GM21825 (cell line): ENCODE measurements around the gene ELP4.

Experiments used
- ATAC-seq: cut with Tn5 transposase; IDR thresholded peaks from one replicate; pipeline ENCODE4 v1.9.1; 2021; ENCODE audit warnings: mild to moderate bottlenecking, moderate library complexity; ENCODE audit not compliant: unreplicated experiment

Gene ELP4

DNA sequence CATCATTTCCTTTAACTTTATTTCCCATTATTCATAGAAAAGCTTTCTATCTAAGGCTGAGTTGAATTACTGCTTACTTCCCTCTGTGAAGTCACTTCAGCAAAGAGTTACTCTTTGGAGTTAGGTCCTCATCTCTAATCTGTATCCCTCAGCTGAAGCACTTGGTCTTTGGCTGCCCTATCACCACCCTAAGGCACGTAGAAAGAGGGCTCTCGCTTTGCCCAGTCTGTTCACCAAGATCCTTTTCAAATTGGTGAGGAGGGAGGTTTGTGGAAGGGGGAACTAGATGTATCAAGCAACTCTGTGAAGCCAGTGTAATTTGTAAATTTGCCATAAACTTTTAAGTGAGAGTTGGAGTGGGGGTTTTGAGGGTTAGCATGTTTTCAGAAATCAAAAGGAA lies 258.1 kb downstream of the ELP4 start:
- no peak for ATAC-seq

DNA sequence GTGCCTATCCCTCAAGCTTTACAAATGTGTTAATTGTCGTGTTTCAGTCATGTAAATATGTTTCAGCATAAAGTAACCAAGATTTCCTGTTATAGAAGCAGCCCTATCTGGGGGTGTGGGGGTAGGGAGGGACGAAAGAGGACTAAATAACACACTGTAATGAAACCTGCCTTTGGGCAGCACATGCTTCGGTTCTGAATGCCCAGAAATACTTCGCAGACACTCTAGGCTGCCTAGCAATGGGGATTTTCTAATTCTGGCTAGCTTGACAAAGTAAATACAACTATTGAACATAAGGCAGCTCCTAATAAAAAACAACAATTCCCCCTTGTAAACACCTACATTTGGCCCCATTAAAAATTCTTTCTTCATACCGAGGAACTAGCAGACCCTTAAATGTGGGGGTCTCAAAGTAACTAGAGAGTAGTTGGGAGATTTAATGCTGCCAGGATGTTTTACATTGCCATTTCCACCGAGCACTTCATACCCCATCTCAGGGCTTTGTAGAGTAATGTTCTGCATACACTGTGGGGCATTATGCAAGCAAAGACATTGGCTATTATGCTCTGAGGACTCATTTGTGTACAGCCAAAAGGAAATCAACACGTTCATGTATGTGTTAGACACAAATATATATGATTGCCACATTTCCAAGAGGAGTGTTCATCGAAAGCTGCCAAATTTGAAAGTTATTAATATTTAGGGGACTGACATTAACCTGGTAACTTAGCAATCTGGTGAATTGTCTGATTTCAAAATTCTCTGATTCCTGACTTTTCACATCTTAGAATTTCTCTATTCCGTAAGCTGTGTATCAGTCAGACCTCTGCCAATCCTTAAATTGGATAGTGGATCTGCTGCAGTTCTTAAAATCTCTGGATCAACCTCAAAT lies 259.4 kb downstream of the ELP4 start:
- ATAC-seq: no peak

DNA sequence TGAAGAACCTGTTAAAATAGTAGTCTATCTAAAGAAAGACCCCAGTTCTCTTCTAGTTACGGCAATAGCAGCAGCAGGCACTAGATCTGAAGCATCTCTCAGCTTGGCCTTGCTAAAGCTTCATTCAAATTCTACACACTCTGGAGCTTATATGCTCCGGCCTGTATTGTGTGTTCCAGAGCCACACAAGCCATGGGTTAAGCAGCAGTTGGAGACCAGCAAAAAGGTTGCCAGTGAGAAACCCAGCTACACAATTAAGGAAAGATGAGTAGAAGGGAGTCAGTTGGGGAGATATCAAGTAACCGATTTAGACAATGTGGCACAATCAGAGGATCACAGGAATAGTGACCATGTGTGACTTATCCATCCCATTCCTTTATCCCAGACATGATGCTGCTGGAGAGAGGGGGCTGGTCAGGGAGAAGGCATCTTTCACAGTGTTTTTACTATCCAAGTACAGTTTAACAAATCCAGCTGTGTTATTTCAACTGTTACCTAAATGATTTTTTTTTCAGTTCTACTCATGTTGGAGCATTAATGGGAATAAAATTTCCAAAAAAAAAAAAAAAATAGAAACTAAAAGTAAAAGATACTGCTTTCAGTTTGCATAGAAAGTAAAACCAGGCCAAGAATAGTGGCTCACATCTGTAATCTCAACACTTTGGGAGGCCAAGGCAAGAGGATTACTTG lies 260.6 kb downstream of the ELP4 start:
- ATAC-seq: no peak

DNA sequence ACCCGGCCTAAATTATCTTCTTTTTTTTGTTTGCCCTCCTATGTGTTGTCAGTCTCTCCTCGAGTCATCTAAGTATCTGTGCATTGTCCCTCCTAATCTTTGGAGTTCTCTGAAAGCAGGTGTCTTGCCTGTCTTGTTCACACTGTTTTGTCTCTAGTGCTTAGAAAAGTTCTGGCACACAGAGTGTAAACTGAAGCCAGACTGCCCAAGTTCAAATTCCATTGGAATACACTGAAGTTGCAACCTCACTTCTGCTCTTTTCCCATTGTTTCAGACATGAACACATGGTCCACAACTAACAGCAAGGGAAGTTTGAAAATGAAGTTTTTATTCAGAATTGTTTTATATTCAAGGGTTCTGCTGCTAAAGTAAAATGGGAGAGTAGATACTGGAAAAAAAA lies 262.8 kb downstream of the ELP4 start:
- no peak for ATAC-seq

DNA sequence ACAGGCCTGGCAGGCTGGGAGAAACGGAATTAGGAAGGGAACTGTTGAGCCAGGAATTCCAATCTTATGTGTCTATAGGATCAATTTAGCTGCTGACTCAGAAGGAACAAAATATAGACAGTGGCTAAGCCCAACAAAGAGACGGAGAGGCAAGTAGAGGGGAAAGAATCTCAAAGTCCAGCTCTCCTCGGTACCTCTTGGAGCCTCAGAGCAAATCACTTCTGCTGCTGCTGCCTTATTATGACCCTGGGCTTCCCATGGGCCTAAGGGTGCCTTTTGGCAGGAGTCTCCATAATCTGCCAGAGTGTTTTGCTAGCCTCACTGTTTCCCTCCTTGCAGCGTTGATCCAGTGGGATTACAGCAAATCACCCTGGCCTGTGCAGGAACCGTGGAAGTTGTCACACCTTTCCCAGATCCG lies 269.8 kb downstream of the ELP4 start:
- no peak for ATAC-seq

DNA sequence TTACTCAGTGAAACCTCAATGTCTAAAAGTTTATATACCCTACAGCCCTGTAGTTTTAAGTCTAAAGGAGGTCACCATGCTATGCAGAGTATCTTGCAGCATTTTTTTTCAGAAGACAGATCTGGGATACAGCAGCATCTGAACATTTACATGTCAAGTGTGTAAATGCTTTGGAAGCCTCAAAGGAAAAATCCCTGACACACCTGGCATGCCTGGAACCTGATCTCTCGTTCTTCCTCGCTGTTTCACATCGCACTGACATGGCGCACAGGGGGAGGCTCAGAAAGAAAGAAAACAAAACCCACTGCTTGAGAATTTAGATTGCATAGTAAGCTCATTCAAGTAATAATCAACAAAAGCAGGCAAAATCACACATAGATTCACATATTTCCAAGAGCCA lies 270.5 kb downstream of the ELP4 start:
- no peak for ATAC-seq

DNA sequence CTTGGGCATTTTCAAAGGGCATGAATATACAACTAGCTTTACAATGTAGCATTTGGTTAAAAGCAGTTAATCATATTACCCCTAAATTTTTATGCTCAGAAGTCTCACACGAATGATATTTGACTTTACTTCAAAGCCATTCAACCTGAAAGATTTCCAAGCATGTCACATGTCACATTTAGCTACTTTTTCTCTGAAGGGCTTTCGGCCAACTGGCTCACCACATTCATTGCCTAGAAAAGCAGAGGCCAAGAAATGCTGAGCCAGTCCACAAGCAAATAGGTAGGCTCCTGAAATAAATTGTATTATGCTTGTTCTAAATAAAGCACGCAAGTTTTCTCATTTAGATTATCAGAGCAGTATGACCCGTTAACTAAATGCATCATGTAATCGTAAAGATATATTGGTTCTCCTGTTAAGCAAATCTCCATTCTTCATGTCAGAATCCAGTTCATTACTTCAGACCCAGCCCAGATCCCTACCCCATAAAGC lies 271.0 kb downstream of the ELP4 start:
- ATAC-seq: no peak

DNA sequence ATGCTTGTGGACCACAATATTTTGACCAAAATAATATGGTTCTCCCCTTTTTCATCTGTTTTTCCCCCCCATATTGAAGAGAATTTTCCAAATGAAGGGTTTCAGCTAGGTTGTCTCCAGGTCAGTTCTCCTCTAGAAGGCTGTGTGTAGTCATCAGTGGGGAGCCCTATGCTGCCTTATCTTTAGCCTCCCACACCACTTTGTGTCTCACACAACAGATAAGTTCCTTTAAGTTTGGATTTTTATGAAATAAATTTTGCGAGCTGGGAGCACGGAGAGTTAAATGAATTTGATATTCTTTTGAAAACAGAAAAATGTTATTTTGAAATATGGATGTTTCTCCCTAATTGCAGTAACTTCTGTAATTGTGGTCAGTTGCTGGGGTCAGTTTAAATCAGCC lies 272.7 kb downstream of the ELP4 start:
- ATAC-seq: no peak

DNA sequence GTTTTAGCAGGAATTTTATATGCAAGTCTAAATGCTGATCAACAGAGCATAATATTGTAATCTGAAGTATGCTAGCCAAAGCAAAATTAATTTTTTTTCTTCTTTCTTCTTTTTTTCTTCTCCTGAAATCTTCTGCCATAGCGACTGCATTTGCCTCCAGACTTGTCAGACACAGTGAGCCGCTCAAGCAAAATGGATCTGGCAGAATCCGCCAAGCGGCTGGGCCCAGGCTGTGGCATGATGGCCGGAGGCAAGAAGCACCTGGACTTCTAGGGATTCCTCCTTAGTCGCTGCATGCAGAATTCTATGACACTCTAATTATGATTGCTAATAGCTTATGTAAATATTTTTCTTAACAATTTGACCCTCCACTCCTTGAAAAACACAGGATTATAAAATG lies 273.7 kb downstream of the ELP4 start:
- ATAC-seq: no peak

DNA sequence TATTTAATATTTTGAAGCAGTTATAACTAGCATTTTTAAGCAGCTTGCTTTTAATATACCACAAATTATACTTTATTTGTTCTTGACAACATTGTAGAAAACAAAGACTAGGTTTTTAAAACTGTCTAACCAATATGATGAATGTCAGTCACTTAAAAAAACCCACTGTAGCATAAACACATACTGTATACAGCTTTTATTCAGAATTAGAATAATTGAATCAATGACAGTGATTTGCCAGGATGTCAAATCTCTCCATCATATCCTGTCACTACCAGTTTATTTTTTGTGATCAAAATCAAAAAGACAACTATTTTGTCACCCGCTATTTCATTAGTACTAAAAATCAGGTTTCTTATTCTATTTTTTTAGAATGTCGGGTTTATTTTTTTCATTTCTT lies 275.0 kb downstream of the ELP4 start:
- ATAC-seq: no peak

DNA sequence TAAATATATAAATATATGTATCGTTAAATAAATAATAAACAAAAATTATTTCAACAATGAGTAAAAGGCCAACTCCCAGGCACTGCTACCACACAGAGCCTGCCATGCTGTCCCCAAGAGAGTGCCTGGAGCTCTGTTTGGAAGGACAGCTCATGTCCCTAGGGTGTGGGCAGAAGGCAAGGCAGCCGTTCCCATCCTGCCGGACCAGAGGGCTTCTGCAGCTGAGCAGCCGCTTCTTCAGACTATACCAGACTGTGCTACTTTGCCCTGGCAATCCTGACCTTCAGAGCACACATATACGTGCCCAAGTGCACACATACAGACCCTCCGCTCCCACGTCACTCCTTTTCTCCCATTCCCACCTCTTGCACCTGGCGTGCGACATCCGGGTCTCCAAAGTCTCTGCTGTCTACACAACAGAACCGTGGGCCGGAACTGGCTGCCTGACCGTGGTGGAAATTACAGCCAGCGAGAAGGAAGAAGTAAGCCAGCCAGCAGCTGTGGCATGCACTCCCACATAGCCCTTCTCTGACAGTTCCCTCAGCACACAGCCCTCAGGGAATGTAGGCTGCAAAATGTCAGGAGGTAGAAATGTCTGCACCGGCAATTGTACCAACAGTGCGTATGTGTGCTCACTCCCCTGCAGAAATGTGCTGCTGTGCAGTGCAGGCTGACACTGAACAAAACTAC lies 277.6 kb downstream of the ELP4 start:
- no peak for ATAC-seq

DNA sequence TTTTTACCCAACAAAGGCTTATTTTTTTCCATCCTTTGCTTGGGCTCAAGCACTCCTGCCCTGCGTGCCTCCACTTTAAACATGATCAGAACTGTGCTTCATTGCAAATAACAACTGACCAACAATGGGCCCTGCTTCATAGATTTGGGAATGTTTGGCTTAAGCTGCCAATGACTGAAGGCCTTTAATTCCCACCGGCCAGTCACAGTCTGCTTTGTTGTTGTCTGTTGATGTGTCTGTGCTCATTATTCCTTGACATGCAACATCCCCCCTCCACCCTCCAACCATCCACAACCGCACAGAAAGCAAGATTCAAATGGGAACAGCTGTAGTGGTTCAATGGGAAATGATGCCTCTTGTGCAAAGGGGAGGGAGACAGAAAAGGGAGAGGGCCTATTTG lies 278.5 kb downstream of the ELP4 start:
- ATAC-seq: no peak

DNA sequence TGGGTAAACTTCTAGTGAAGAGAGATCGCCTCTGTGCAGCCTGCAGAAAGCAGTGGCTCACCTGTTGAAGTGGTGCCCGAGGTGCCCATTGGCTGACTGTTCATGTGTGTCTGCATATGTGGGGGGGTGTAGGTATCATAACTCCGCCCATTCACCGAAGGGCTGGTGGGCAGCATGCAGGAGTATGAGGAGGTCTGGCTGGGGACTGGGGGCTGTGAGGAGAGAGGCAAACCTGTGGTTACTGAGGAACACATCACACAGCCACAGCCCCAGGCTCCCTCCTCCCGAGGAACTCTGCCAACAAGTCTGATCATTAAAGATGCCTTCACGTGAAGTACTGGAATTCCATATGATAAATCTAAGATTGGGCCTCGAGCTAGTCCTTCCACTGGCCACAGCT lies 281.1 kb downstream of the ELP4 start:
- ATAC-seq: no peak

DNA sequence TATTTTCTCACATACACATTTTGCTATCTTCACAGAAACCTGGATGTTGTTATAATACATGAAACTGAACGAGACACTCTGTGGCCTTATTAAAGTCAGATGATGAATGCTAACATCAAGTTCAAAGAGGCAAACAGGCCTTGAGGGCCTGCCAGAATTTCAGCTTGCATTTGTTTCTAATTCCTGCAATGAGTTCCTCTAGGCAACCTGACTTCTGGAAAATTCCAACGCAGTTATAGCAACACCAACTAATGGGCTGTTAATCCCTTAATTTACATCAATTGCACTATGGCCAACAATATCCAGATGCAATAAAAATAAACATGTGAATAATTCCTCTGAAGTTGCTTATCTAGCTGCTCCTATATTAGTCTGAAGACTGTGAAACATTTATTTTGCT lies 282.5 kb downstream of the ELP4 start:
- ATAC-seq: no peak

DNA sequence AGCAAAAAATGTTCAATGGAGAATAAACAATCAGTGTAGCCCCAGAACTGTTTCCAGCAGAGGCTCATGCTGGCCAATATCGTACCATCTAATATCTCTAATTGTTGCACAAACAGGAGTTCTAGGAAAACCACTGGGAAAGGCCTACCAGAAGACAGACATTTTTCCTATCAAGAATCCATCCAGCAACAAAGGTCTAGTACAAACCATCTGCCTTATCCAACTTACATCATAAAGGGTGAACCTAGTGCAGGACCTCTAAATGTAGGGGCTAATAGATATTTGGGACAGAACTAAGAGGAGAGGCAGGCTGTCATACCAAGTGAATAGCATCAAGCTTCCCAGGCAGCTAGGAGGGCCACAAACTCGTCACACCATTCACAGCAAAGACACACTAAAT lies 282.9 kb downstream of the ELP4 start:
- ATAC-seq: no peak

DNA sequence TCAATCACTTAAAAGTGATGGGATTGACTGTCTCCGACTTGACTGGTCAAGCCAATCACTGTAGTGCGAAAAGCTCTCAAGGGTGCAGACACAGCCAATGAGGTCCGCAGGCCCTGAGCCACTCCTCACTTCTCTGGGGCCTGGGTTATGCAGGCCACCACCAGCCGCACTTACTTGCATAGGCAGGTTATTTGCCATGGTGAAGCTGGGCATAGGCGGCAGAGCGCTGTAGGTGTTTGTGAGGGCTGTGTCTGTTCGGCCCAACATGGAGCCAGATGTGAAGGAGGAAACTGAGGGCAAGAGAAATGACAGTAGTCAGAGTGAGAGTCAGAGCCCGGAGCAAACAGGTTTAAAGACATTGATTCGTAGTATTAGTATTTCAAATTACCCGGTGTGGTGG lies 283.7 kb downstream of the ELP4 start:
- ATAC-seq: no peak

DNA sequence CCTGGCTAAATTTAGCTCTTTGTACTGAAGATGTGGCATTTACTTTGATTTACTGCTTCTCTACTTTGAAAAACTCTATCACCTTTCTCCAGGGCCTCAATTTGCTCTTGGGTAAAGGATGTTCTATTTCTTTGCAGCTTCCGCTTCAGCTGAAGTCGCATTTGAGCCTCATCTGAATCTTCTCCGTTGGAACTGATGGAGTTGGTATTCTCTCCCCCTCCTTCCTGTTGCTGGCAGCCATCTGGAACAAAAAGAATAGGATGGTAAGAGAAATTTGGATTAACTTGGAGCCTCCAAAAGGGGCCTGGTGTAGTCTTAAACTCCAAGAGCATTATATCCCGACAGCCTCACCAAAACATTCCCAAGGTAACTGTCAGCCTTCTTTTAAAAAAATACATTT lies 285.0 kb downstream of the ELP4 start:
- ATAC-seq: no peak

DNA sequence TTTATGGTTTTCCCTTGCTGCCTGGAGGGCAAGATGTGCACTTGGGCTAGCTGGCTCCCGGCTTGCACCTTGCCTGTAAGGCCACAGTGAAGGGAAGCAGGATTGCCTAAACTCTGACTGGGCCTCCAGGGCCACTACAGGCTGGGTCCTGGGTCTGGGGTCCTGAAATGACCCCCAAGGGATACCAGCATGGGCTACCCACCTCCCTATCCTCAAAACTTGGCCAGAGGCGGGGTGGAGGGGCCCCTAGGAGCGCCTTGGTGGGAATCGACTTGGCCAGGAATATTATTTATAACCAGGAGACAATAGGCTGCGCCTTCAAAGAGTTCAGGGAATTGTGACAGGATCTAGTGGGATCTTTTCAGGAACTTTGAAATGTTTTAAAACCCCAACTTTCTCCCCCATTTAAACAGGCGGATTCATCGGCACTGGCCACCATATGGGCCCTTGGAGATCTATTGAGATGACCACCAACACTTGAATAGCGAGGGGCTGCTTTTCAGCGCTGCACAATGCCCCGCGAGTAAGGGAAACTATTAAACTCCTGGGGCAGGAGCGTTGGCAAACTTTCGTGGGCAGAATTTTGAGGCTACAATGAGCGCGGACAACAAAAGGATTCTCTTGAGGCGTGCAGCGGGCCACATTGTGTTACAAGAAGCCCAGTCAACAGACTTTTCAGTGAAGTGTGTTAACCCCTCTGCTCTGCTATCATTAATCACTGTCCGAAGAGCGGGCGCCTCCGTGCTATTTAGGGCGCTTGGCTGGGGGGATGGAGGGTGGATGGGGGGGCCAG lies 286.3 kb downstream of the ELP4 start:
- ATAC-seq: no peak

DNA sequence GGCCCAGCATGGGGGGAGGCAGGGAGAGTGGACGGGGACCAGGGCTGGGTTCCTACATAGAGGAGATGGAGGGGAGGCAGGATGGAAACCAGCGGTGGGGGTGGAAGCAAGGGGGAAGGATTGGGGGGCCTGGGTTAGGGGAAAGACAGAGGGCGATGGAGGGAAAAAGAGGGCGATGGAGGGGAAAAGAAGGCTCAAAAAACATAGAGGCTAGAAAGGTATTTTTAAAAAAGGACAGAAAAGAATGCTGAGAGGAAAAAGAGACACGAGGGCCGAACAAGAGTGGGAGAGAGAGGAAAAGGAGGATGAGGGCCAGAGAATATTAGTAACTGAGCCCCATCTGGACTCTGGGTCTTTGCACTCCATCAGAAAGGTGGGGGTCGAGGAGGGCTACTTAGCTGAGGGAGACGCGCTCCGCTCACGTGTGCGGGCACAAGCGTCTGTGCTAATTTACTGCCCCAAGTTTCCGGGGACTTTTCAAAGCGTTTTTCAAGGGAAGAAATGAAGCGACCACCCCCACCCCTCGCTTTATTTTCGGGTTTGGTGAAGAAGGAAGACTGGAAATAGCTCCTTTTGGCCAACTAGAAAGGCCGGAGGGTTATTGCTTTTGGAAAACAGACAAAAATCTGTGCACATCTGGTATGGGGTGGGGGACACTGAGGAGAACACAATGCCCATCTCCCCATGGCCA lies 287.1 kb downstream of the ELP4 start:
- no peak for ATAC-seq
